Fibroblast of lung (primary cell): ENCODE results near the gene TDP1. TPM values are rescaled to one million over a fixed set of nuclear protein-coding genes. Genes with fewer than 3 reads are reported as not detected.

Source experiments
- DNase-seq, 2 donors: peaks; one replicate each; pipeline versions ENCODE4 v3.0.0 to v3.0.0-alpha.2; 2010; ENCODE audit warnings: low read depth in 2 of 2
- H2AFZ ChIP-seq: 2 replicates; pipeline ENCODE4 v1.5.1; 2012; ENCODE audit warnings: low read length, control low read depth, inconsistent platforms
- H3K27ac ChIP-seq: 2 replicates; pipeline ENCODE4 v1.5.1; 2011; ENCODE audit warnings: low read length, control low read depth; ENCODE audit not compliant: insufficient read depth
- H3K27me3 ChIP-seq: 2 replicates; pipeline ENCODE4 v1.5.1; 2011; ENCODE audit warnings: mild to moderate bottlenecking, low read length; ENCODE audit not compliant: control insufficient read depth, insufficient read depth
- H3K36me3 ChIP-seq: 2 replicates; pipeline ENCODE4 v1.5.1; 2011; ENCODE audit warnings: low read length; ENCODE audit not compliant: control insufficient read depth, insufficient read depth
- H3K4me1 ChIP-seq: 2 replicates; pipeline ENCODE4 v1.5.1; 2011; ENCODE audit warnings: low read length; ENCODE audit not compliant: control insufficient read depth, insufficient read depth; ENCODE audit errors: extremely low read depth
- H3K4me2 ChIP-seq: 2 replicates; pipeline ENCODE4 v1.5.1; 2011; ENCODE audit warnings: low read length, control low read depth; ENCODE audit not compliant: insufficient read depth; ENCODE audit errors: extremely low read depth
- H3K4me3 ChIP-seq, 4 experiments: fragments of 200-600 bp in 1 of 4; sonication (generic) in 1 of 4; replicated peaks in 1 of 4; 2 replicates each; pipeline ENCODE4 v1.5.1; 2011 to 2016; ENCODE audit warnings: low read length in 4 of 4, low read depth in 3 of 4, mild to moderate bottlenecking in 3 of 4, control low read depth in 2 of 4, inconsistent platforms in 1 of 4, mixed read lengths in 1 of 4; ENCODE audit not compliant: insufficient read depth in 1 of 4; ENCODE audit errors: control extremely low read depth in 1 of 4
- H3K79me2 ChIP-seq: 2 replicates; pipeline ENCODE4 v1.5.1; 2012; ENCODE audit warnings: mild to moderate bottlenecking, low read length, inconsistent platforms; ENCODE audit not compliant: control insufficient read depth, insufficient read depth
- H3K9ac ChIP-seq: 2 replicates; pipeline ENCODE4 v1.5.1; 2011; ENCODE audit warnings: mild to moderate bottlenecking, low read length, control low read depth; ENCODE audit not compliant: insufficient read depth
- H3K9me3 ChIP-seq: 2 replicates; pipeline ENCODE4 v1.5.1; 2012; ENCODE audit warnings: low read depth, low read length; ENCODE audit not compliant: control insufficient read depth, insufficient read depth
- H4K20me1 ChIP-seq: 2 replicates; pipeline ENCODE4 v1.5.1; 2011; ENCODE audit warnings: low read length; ENCODE audit not compliant: control insufficient read depth, insufficient read depth; ENCODE audit errors: extremely low read depth
- CTCF ChIP-seq, 2 donors: IDR thresholded peaks in 1 of 2; conservative IDR thresholded peaks in 1 of 2; 1 replicate in 1 of 2; 2 replicates in 1 of 2; pipeline ENCODE4 v1.5.1; 2011 to 2012; ENCODE audit warnings: low read length in 2 of 2, control low read depth in 1 of 2, inconsistent platforms in 1 of 2, low read depth in 1 of 2, mild to moderate bottlenecking in 1 of 2
- EZH2 ChIP-seq: IDR thresholded peaks from 2 replicates; pipeline ENCODE4 v1.5.1; 2012; ENCODE audit warnings: low read length, control low read depth, mild to moderate bottlenecking; ENCODE audit errors: missing control alignments
- polyA plus RNA-seq, 2 donors: library from polyadenylated mRNA; depleted of rRNA in 1 of 2; stranded (reverse) in 1 of 2; unstranded in 1 of 2; fragments of >200 nt; gene quantifications; 2 replicates each; pipeline ENCODE4 v1.2.1, GENCODE V29; 2011 to 2012; ENCODE audit warnings: missing spikeins in 1 of 2
- total RNA-seq: library from RNA; depleted of rRNA; stranded (reverse); fragments of >200 nt; gene quantifications from 2 replicates; pipeline ENCODE4 v1.2.1, GENCODE V29; 2014

The TDP1 gene
- total and polyA plus RNA-seq, 2 donors (not counting 1 experiment from before 2014, with no cell fraction given): 11.7 to 13.7 TPM

DNA sequence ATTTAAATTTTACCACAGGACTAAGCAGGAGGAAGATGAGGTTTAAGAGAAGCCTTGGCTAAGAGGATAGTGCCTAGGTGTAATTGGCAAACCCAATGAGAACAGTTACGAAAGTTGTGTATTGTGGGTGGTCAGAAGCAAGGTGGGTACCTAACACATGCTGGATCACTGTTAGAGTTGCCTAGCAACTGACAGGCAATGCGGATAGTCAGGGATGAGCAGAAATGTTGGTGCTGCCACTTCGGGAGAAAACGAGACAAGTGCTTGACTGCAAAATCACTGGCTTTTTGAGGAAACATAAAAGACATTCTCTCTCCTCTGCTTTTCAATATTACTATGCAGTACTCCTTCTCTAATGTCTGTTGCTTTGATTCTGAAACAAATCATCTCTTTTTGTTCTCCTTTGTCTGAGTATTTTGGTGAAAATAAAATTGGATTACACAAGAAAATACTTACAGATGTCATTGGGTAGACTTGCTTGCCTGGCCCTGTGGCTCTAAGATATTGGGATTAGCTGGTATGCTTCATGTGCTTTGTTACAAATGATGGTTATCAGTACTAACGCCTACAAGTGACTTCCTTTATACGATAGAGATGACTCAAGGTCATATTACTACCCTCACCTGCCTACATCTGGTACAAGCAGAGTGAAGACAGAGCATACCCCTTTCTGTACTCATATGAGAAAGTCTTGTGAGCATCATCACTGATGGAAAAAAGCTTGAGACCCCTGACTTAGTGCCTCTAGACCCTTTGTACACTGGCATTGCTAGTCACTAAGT lies 48.0 kb downstream of the TDP1 start:
- no peak overlapping the region for H3K27ac ChIP-seq
- H3K4me2 ChIP-seq: no peak overlapping the region
- no peak overlapping the region for H3K9ac ChIP-seq
- H3K4me3 ChIP-seq: no peak overlapping the region
- H3K27me3 ChIP-seq: no peaks in the 10 kb centered on the region
- TF ChIP-seq EZH2 (no peak), CTCF (conservative IDR thresholded peaks at IDR 0.05 in 1 of 2, IDR thresholded peaks at IDR 0.05 in 1 of 2; ENCODE audit: low read depth in 1 of 2, low read length in 2 of 2) (no peak)
- no peaks in the 10 kb centered on the region for H3K9me3 ChIP-seq
- no peaks in the 10 kb centered on the region for H3K79me2 ChIP-seq
- no peak for DNase-seq
- no peak overlapping the region for H2AFZ ChIP-seq
- H3K4me1 ChIP-seq: no peaks in the 10 kb centered on the region
- no peaks in the 10 kb centered on the region for H4K20me1 ChIP-seq
- peaks cover 1% of the 10 kb centered on the region for H3K36me3 ChIP-seq

- Histone ChIP-seq H3K4me3 (no peak overlapping the region), H3K4me1 (no peaks in the 10 kb centered on the region), H3K9ac (no peak overlapping the region), H3K27me3 (no peaks in the 10 kb centered on the region), H4K20me1 (no peaks in the 10 kb centered on the region), H3K9me3 (no peaks in the 10 kb centered on the region), H3K4me2 (no peak overlapping the region), H3K27ac (no peak overlapping the region), H3K36me3 (no peaks in the 10 kb centered on the region), H3K79me2 (no peaks in the 10 kb centered on the region), H2AFZ (no peak overlapping the region)
- TF ChIP-seq CTCF (conservative IDR thresholded peaks at IDR 0.05 in 1 of 2, IDR thresholded peaks at IDR 0.05 in 1 of 2; ENCODE audit: low read depth in 1 of 2, low read length in 2 of 2) (no peak), EZH2 (no peak)
- DNase-seq: no peak
Observed at GRCh38 chr14:90005441-90005840, 49.7 kb downstream of the TDP1 start.

DNA sequence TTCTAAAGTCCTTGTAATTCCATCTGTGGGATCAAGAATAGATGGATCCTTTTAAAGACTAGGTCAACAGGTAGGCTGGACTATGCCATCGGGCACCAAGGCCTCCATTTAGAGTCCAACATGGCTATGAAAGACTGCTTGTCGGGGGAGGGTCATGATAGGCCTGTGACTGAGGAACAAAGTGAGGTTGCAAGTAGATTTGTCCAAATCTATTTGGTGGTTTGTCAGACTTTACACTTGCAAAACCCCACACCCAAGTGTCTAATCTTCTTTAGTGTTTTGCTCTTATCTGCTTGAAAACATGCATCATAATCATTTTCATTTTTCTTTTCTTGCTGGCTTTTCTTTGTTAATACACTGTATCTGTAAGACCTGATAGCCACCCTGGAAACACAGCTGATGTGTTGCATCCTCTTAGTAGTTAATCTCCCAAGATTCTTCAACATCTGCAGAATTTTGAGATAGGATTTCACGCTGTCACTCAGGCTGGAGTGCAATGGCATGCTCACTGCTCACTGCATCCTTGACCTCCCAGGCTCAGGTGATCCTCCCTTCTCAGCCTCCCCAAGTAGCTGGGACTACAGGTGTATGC lies 50.3 kb downstream of the TDP1 start:
- H3K9ac ChIP-seq: no peak overlapping the region
- no peak overlapping the region for H3K4me2 ChIP-seq
- H3K4me3 ChIP-seq: no peak overlapping the region
- H3K9me3 ChIP-seq: no peaks in the 10 kb centered on the region
- H3K4me1 ChIP-seq: no peaks in the 10 kb centered on the region
- DNase-seq: no peak
- H3K79me2 ChIP-seq: no peaks in the 10 kb centered on the region
- H3K36me3 ChIP-seq: no peaks in the 10 kb centered on the region
- no peak overlapping the region for H2AFZ ChIP-seq
- H3K27me3 ChIP-seq: no peaks in the 10 kb centered on the region
- H4K20me1 ChIP-seq: no peaks in the 10 kb centered on the region
- no peak overlapping the region for H3K27ac ChIP-seq
- TF ChIP-seq EZH2 (no peak), CTCF (conservative IDR thresholded peaks at IDR 0.05 in 1 of 2, IDR thresholded peaks at IDR 0.05 in 1 of 2; ENCODE audit: low read depth in 1 of 2, low read length in 2 of 2) (no peak)
